ENCODE data around the gene ALDH3B2.

ALDH3B2 gene

GRCh38 chr11:67612751-67613150 is 61.7 kb downstream of the ALDH3B2 start:
- no peak for DNase-seq

Data from stimulated activated CD4-positive, alpha-beta T cell treated with anti-CD3 and anti-CD28 coated beads, Interleukin-1b, Interleukin-23, amount 100 ng/mL, for 48 hours (primary cell).